ENCODE data around the gene KCNG4. TPM values are rescaled to one million over a fixed set of nuclear protein-coding genes. Genes with fewer than 3 reads are reported as not detected.
"Not testable (repeated sequence)": the region's sequence is repeated elsewhere in the genome, so short reads cannot be mapped to it uniquely, and the experiment has no call there.

Gene KCNG4
- total RNA-seq, 2 donors from 2014 or later: not detected

- Histone ChIP-seq H3K4me3 (no peak overlapping the region), H3K27me3 (replicated peaks; ENCODE audit: insufficient read depth) (no peaks in the 10 kb centered on the region), H3K9me3 (no peaks in the 10 kb centered on the region), H3K4me1 (replicated peaks) (no peaks in the 10 kb centered on the region), H3K27ac (no peak overlapping the region), H3K36me3 (no peaks in the 10 kb centered on the region)
- intact Hi-C loops (cut with DNase I): no loop called here
- 100% methylated on average over 1 of the region's 1 CpG for WGBS
- no peak for DNase-seq (ENCODE audit: low spot score)
- TF ChIP-seq CTCF (IDR thresholded peaks at IDR 0.05) (no peak), POLR2A (IDR thresholded peaks at IDR 0.05) (no peak), POLR2AphosphoS5 (IDR thresholded peaks at IDR 0.05) (no peak)
These were observed 19.0 kb downstream of the KCNG4 start for GRCh38 chr16:84220851-84221250.

- TF ChIP-seq POLR2AphosphoS5 (IDR thresholded peaks at IDR 0.05): no peak
- no peak for TF ChIP-seq POLR2A (IDR thresholded peaks at IDR 0.05)
- no peak for TF ChIP-seq CTCF (IDR thresholded peaks at IDR 0.05)
- Histone ChIP-seq H3K4me1 (replicated peaks) (no peaks in the 10 kb centered on the region), H3K9me3 (no peaks in the 10 kb centered on the region), H3K27ac (no peak overlapping the region), H3K4me3 (no peak overlapping the region), H3K36me3 (no peaks in the 10 kb centered on the region), H3K27me3 (replicated peaks; ENCODE audit: insufficient read depth) (no peaks in the 10 kb centered on the region)
- DNase-seq (ENCODE audit: low spot score): no peak
- intact Hi-C loops (cut with DNase I): no loop called here
- 77% methylated on average over 6 of the region's 6 CpGs for WGBS
These were observed 20.9 kb downstream of the KCNG4 start for GRCh38 chr16:84218956-84219355.

GRCh38 chr16:84218176-84218823 is 21.5 kb downstream of the KCNG4 start:
- no peak overlapping the region for H3K4me3 ChIP-seq
- no peak for DNase-seq (ENCODE audit: low spot score)
- TF ChIP-seq CTCF (IDR thresholded peaks at IDR 0.05): no peak
- no peak for TF ChIP-seq POLR2AphosphoS5 (IDR thresholded peaks at IDR 0.05)
- no peak for TF ChIP-seq POLR2A (IDR thresholded peaks at IDR 0.05)
- no peaks in the 10 kb centered on the region for H3K36me3 ChIP-seq
- H3K4me1 ChIP-seq (replicated peaks): no peaks in the 10 kb centered on the region
- no peaks in the 10 kb centered on the region for H3K27me3 ChIP-seq (replicated peaks; ENCODE audit: insufficient read depth)
- H3K9me3 ChIP-seq: no peaks in the 10 kb centered on the region
- intact Hi-C loops (cut with DNase I): no loop called here
- 82% methylated on average over 17 of the region's 17 CpGs for WGBS
- H3K27ac ChIP-seq: no peak overlapping the region

GRCh38 chr16:84216144-84216543 is 23.7 kb downstream of the KCNG4 start:
- H3K27me3 ChIP-seq (replicated peaks; ENCODE audit: insufficient read depth); H3K36me3 ChIP-seq; intact Hi-C loops (cut with DNase I); H3K4me1 ChIP-seq (replicated peaks); DNase-seq (ENCODE audit: low spot score); H3K27ac ChIP-seq; H3K9me3 ChIP-seq; H3K4me3 ChIP-seq: not testable (repeated sequence)
- WGBS: 94% methylated on average over 3 of the region's 3 CpGs

- TF ChIP-seq POLR2AphosphoS5 (IDR thresholded peaks at IDR 0.05) (no peak), CTCF (IDR thresholded peaks at IDR 0.05) (no peak), POLR2A (IDR thresholded peaks at IDR 0.05) (no peak)
- no peaks in the 10 kb centered on the region for H3K36me3 ChIP-seq
- H3K27ac ChIP-seq: no peak overlapping the region
- 89% methylated on average over 5 of the region's 5 CpGs for WGBS
- no peak overlapping the region for H3K4me3 ChIP-seq
- no peaks in the 10 kb centered on the region for H3K9me3 ChIP-seq
- H3K27me3 ChIP-seq (replicated peaks; ENCODE audit: insufficient read depth): no peaks in the 10 kb centered on the region
- no peak for DNase-seq (ENCODE audit: low spot score)
- H3K4me1 ChIP-seq (replicated peaks): no peaks in the 10 kb centered on the region
- intact Hi-C loops (cut with DNase I): no loop called here
These were observed 24.3 kb downstream of the KCNG4 start for GRCh38 chr16:84215531-84215930.
